H9 (cell line): ENCODE results near the gene RFFL. TPM values are rescaled to one million over a fixed set of nuclear protein-coding genes. Genes with fewer than 3 reads are reported as not detected.

Experiments
- DNase-seq: peaks from one replicate; pipeline ENCODE4 v3.0.0-alpha.2; 2017
- H2AFZ ChIP-seq: one replicate; pipeline ENCODE4 v1.6.1; 2013; ENCODE audit warnings: mild to moderate bottlenecking, low read length, control low read depth, moderate library complexity
- H2AK5ac ChIP-seq: 2 replicates; pipeline ENCODE4 v1.6.1; 2013; ENCODE audit warnings: low read length, control low read depth, mixed read lengths; ENCODE audit not compliant: insufficient read length
- H2BK120ac ChIP-seq: one replicate; pipeline ENCODE4 v1.6.1; 2013; ENCODE audit warnings: low read depth, mild to moderate bottlenecking, low read length, control low read depth, inconsistent platforms; ENCODE audit not compliant: poor library complexity, severe bottlenecking
- H2BK12ac ChIP-seq: 2 replicates; pipeline ENCODE4 v1.6.1; 2013; ENCODE audit warnings: low read length, control low read depth, mixed read lengths, low read depth; ENCODE audit not compliant: insufficient read length
- H2BK15ac ChIP-seq: 2 replicates; pipeline ENCODE4 v1.6.1; 2013; ENCODE audit warnings: low read depth, low read length, control low read depth
- H2BK20ac ChIP-seq: one replicate; pipeline ENCODE4 v1.6.1; 2013; ENCODE audit warnings: low read depth, mild to moderate bottlenecking, low read length, control low read depth, inconsistent platforms; ENCODE audit not compliant: poor library complexity, severe bottlenecking
- H2BK5ac ChIP-seq: 2 replicates; pipeline ENCODE4 v1.6.1; 2013; ENCODE audit warnings: low read length, control low read depth, mixed read lengths; ENCODE audit not compliant: insufficient read length
- H3K14ac ChIP-seq: 2 replicates; pipeline ENCODE4 v1.6.1; 2013; ENCODE audit warnings: low read length, control low read depth; ENCODE audit not compliant: insufficient read depth
- H3K18ac ChIP-seq: 2 replicates; pipeline ENCODE4 v1.6.1; 2013; ENCODE audit warnings: low read depth, mild to moderate bottlenecking, mixed read lengths, low read length, control low read depth; ENCODE audit not compliant: insufficient read length
- H3K23ac ChIP-seq: 2 replicates; pipeline ENCODE4 v1.6.1; 2013; ENCODE audit warnings: low read length, control low read depth, mixed read lengths, low read depth; ENCODE audit not compliant: insufficient read length
- H3K23me2 ChIP-seq: 2 replicates; pipeline ENCODE4 v1.6.1; 2013; ENCODE audit warnings: low read depth, mild to moderate bottlenecking, mixed read lengths, low read length, control low read depth; ENCODE audit not compliant: insufficient read length, poor library complexity, severe bottlenecking
- H3K27ac ChIP-seq: 2 replicates; pipeline ENCODE4 v1.5.1; 2013; ENCODE audit warnings: low read length, control low read depth, mixed read lengths, low read depth; ENCODE audit not compliant: insufficient read length
- H3K27me3 ChIP-seq: 2 replicates; pipeline ENCODE4 v1.6.1; 2013; ENCODE audit warnings: low read length, control low read depth, inconsistent platforms; ENCODE audit not compliant: insufficient read depth
- H3K4ac ChIP-seq: 2 replicates; pipeline ENCODE4 v1.6.1; 2013; ENCODE audit warnings: low read depth, mild to moderate bottlenecking, control low read depth, inconsistent platforms, low read length, moderate library complexity
- H3K4me1 ChIP-seq: 2 replicates; pipeline ENCODE4 v1.6.1; 2013; ENCODE audit warnings: low read length, control low read depth, inconsistent platforms; ENCODE audit not compliant: insufficient read depth
- H3K4me2 ChIP-seq: 2 replicates; pipeline ENCODE4 v1.6.1; 2013; ENCODE audit warnings: low read length, control low read depth, mixed read lengths; ENCODE audit not compliant: insufficient read length, insufficient read depth
- H3K56ac ChIP-seq: 2 replicates; pipeline ENCODE4 v1.6.1; 2013; ENCODE audit warnings: low read depth, mild to moderate bottlenecking, mixed read lengths, low read length, control low read depth; ENCODE audit not compliant: insufficient read length
- H3K79me1 ChIP-seq: 2 replicates; pipeline ENCODE4 v1.6.1; 2013; ENCODE audit warnings: low read depth, mild to moderate bottlenecking, moderate library complexity, low read length, control low read depth, inconsistent platforms; ENCODE audit not compliant: insufficient read depth, poor library complexity, severe bottlenecking
- H3K79me2 ChIP-seq: 2 replicates; pipeline ENCODE4 v1.6.1; 2013; ENCODE audit warnings: low read length, control low read depth, inconsistent platforms; ENCODE audit not compliant: insufficient read depth
- H3K9ac ChIP-seq: 2 replicates; pipeline ENCODE4 v1.6.1; 2013; ENCODE audit warnings: low read length, control low read depth, mixed read lengths; ENCODE audit not compliant: insufficient read length; ENCODE audit errors: extremely low read depth
- H3K9me3 ChIP-seq: one replicate; pipeline ENCODE4 v1.6.1; 2013; ENCODE audit warnings: low read depth, low read length, inconsistent platforms; ENCODE audit not compliant: control insufficient read depth
- H3T11ph ChIP-seq: one replicate; pipeline ENCODE4 v1.6.1; 2013; ENCODE audit warnings: mild to moderate bottlenecking, low read length, control low read depth, inconsistent platforms
- H4K20me1 ChIP-seq: one replicate; pipeline ENCODE4 v1.6.1; 2013; ENCODE audit not compliant: control insufficient read depth, insufficient read length, insufficient read depth
- H4K5ac ChIP-seq: 2 replicates; pipeline ENCODE4 v1.6.1; 2013; ENCODE audit warnings: low read depth, mild to moderate bottlenecking, mixed read lengths, low read length, control low read depth; ENCODE audit not compliant: insufficient read length
- H4K8ac ChIP-seq: replicated peaks from 2 replicates; pipeline ENCODE4 v1.6.1; 2013; ENCODE audit warnings: low read length, control low read depth, mixed read lengths, low read depth; ENCODE audit not compliant: insufficient read length
- H4K91ac ChIP-seq: 2 replicates; pipeline ENCODE4 v1.6.1; 2013; ENCODE audit warnings: low read depth, mild to moderate bottlenecking, moderate library complexity, mixed read lengths, low read length, control low read depth; ENCODE audit not compliant: insufficient read length
- H3K27ac Mint-ChIP-seq, 3 experiments: 2 replicates in 2 of 3; 3 replicates in 1 of 3; pipeline ENCODE4 v1.8.0; 2020 to 2021; ENCODE audit warnings: mixed read lengths in 3 of 3, mild to moderate bottlenecking in 1 of 3, moderate library complexity in 1 of 3
- H3K27me3 Mint-ChIP-seq: 2 replicates; pipeline ENCODE4 v1.8.0; 2021; ENCODE audit warnings: low read depth, mild to moderate bottlenecking, moderate library complexity, mixed read lengths
- H3K36me3 Mint-ChIP-seq, 3 experiments: 2 replicates in 2 of 3; 3 replicates in 1 of 3; pipeline ENCODE4 v1.8.0; 2020 to 2021; ENCODE audit warnings: low read depth in 3 of 3, mixed read lengths in 3 of 3; ENCODE audit not compliant: insufficient read depth in 1 of 3
- H3K4me1 Mint-ChIP-seq, 2 experiments: 2 replicates each; pipeline ENCODE4 v1.8.0; 2020; ENCODE audit warnings: mixed read lengths in 2 of 2
- H3K4me3 Mint-ChIP-seq, 2 experiments: 2 replicates in 1 of 2; 3 replicates in 1 of 2; pipeline ENCODE4 v1.8.0; 2020 to 2021; ENCODE audit warnings: mild to moderate bottlenecking in 2 of 2, mixed read lengths in 2 of 2, moderate library complexity in 1 of 2
- H3K9me3 Mint-ChIP-seq, 2 experiments: 2 replicates in 1 of 2; 3 replicates in 1 of 2; pipeline ENCODE4 v1.8.0; 2020; ENCODE audit warnings: mild to moderate bottlenecking in 2 of 2, mixed read lengths in 2 of 2, moderate library complexity in 1 of 2
- CTCF ChIP-seq: fragments of 200-600 bp; sonication (generic); conservative IDR thresholded peaks from 3 replicates; pipeline ENCODE4 v1.8.0; 2021; ENCODE audit warnings: antibody characterized with exemption, mild to moderate bottlenecking
- WGBS: extraction: QIAGEN DNeasy Blood & Tissue Kit; methylation state at CpG from one replicate; pipeline ENCODE4 v1.1.7; 2013; ENCODE audit warnings: missing lambda C conversion rate, low lambda C conversion rate, mixed read lengths; ENCODE audit not compliant: insufficient read length; ENCODE audit errors: extremely low coverage; 5-methylcytosine and 5-hydroxymethylcytosine counted together
- total RNA-seq: library from RNA; stranded (reverse); gene quantifications from 2 replicates; pipeline ENCODE4 v1.2.1, GENCODE V29; 2021

Gene RFFL
- total RNA-seq, 1 experiment from 2014 or later, result 21.1 TPM

- Histone ChIP-seq H3K56ac (no peak overlapping the region), H2BK15ac (no peak overlapping the region), H2AFZ (no peak overlapping the region), H4K91ac (no peak overlapping the region), H2BK120ac (no peak overlapping the region), H2AK5ac (no peak overlapping the region), H4K20me1 (no peaks in the 10 kb centered on the region), H3K27me3 (no peaks in the 10 kb centered on the region), H2BK5ac (no peak overlapping the region), H2BK20ac (no peak overlapping the region), H3K79me1 (no peaks in the 10 kb centered on the region), H3K4me1 (no peaks in the 10 kb centered on the region; the same call in 1 of the 2 replicates), H3K23ac (no peak overlapping the region), H3K9ac (peak overlapping the region; percentile 14), H3K4ac (no peak overlapping the region; the same call in 1 of the 2 replicates), H3T11ph (no peak overlapping the region), H4K5ac (no peak overlapping the region), H3K9me3 (no peaks in the 10 kb centered on the region), H3K18ac (no peak overlapping the region), H3K14ac (no peak overlapping the region), H3K23me2 (no peaks in the 10 kb centered on the region), H3K79me2 (no peaks in the 10 kb centered on the region), H2BK12ac (no peak overlapping the region), H4K8ac (no peak overlapping the region), H3K27ac (peak overlapping the region; percentile 90), H3K4me2 (no peak overlapping the region)
- Mint-ChIP-seq H3K27ac (peak overlapping the region; percentile 95 to 98 (median 97)), H3K27me3 (no peaks in the 10 kb centered on the region), H3K9me3 (no peaks in the 10 kb centered on the region), H3K36me3 (no peaks in the 10 kb centered on the region; a peak in 3 of 7 replicates), H3K4me3 (no peak overlapping the region), H3K4me1 (peaks cover 39 to 40% of the 10 kb centered on the region in 2 experiments)
- no peak for TF ChIP-seq CTCF
- no CpG with 5 or more reads among the region's 3 CpGs for WGBS
- DNase-seq, result no peak
Observed at GRCh38 chr17:35064516-35065215, 1.2 kb upstream of the RFFL start.
